ENCODE results near the gene BIRC2. TPM values are rescaled to one million over a fixed set of nuclear protein-coding genes. Genes with fewer than 3 reads are reported as not detected.

Gene BIRC2
- total RNA-seq, 2 experiments from 2014 or later = 107 to 109 TPM

DNA sequence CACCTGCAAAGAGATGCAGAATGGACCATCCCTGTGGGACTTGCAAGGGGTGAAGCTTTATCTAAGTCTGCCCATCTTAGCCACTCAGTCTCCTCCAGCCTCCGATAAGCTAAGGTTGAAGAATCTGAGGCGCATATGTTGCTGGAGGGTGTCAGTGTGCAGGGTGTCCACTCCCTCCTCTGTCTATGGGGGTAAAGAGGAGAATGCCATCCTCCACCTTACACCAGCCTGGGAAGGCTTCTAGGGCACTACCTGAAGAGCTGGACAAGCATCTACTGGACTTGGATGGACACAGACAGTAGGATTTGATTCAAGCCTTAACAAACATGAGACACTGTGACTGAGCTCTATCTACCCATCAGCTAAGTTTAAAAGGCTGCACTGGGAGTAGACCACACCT, 59.1 kb downstream of the BIRC2 start:
- peaks cover 53% of the 10 kb centered on the region for H3K36me3 ChIP-seq (ENCODE audit: insufficient read depth, low read length)
- ATAC-seq (ENCODE audit: poor library complexity) (no peak), DNase-seq (no peak)
- Mint-ChIP-seq H3K36me3 (ENCODE audit: low read depth) (peaks cover 84% of the 10 kb centered on the region), H3K27ac (peak overlapping the region; percentile 73), H3K27me3 (no peaks in the 10 kb centered on the region), H3K9me3 (no peaks in the 10 kb centered on the region), H3K4me1 (ENCODE audit: low read depth) (peaks cover 84% of the 10 kb centered on the region), H3K4me3 (no peak overlapping the region)
- no peaks in the 10 kb centered on the region for H3K27me3 ChIP-seq (ENCODE audit: control insufficient read depth in 1 of 2, insufficient read depth in 2 of 2, low read length in 2 of 2)
- no peaks in the 10 kb centered on the region for H3K9me3 ChIP-seq (ENCODE audit: control insufficient read depth in 1 of 2, insufficient read depth in 1 of 2, low read length in 2 of 2)
- H3K27ac ChIP-seq (ENCODE audit: low read depth in 1 of 2, low read length in 2 of 2) = no peak overlapping the region
- POLR2A ChIA-PET = interaction anchor here (1.1 to 2.9 kb wide), 3 partner anchors 15 to 46 kb away, joined by 3 to 8 read pairs (median 3); no protein-coding TSS in a partner anchor
- CTCF ChIA-PET = interaction anchor here (0.6 to 1.0 kb wide), 2 partner anchors 10 to 16 kb away, joined by 3 read pairs; no protein-coding TSS in a partner anchor
- TF ChIP-seq, protein P1, sequence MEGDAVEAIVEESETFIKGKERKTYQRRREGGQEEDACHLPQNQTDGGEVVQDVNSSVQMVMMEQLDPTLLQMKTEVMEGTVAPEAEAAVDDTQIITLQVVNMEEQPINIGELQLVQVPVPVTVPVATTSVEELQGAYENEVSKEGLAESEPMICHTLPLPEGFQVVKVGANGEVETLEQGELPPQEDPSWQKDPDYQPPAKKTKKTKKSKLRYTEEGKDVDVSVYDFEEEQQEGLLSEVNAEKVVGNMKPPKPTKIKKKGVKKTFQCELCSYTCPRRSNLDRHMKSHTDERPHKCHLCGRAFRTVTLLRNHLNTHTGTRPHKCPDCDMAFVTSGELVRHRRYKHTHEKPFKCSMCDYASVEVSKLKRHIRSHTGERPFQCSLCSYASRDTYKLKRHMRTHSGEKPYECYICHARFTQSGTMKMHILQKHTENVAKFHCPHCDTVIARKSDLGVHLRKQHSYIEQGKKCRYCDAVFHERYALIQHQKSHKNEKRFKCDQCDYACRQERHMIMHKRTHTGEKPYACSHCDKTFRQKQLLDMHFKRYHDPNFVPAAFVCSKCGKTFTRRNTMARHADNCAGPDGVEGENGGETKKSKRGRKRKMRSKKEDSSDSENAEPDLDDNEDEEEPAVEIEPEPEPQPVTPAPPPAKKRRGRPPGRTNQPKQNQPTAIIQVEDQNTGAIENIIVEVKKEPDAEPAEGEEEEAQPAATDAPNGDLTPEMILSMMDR (IDR thresholded peaks at IDR 0.05) = no peak
- no peak overlapping the region for H3K4me3 ChIP-seq (ENCODE audit: low read length)
- H3K4me1 ChIP-seq (ENCODE audit: insufficient read depth, low read length) = peaks cover 58% of the 10 kb centered on the region
- intact Hi-C loops (cut with DNase I, micrococcal nuclease) = loop anchor here in 1 of 2 experiments (2.0 kb wide), 1 partner anchor 15 kb away; no protein-coding TSS in a partner anchor

DNA sequence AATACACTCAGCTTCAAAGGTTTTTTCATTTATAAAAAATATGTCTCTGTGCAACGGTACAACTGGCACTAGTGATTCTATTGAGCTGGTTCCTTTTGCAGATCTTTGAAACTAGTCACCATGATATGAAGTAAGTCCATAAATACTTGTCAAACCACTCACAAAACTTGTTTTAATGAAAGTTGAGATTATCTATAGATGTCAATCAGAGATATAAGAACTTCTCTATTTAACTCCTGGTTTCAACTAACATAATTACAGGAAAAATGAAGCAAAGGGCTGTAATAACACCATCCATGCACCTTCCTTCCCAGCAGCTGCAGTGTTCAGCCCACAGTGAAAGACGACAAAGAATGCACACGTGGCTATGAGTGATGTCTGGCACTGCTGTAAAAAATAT, 60.9 kb downstream of the BIRC2 start:
- Histone ChIP-seq H3K4me3 (ENCODE audit: low read length) (no peak overlapping the region), H3K36me3 (ENCODE audit: insufficient read depth, low read length) (peaks cover 41% of the 10 kb centered on the region), H3K9me3 (ENCODE audit: control insufficient read depth in 1 of 2, insufficient read depth in 1 of 2, low read length in 2 of 2) (no peaks in the 10 kb centered on the region), H3K27me3 (ENCODE audit: control insufficient read depth in 1 of 2, insufficient read depth in 2 of 2, low read length in 2 of 2) (no peaks in the 10 kb centered on the region), H3K4me1 (ENCODE audit: insufficient read depth, low read length) (peaks cover 65% of the 10 kb centered on the region), H3K27ac (ENCODE audit: low read depth in 1 of 2, low read length in 2 of 2) (no peak overlapping the region)
- CTCF ChIA-PET = interaction anchor here (1.2 to 2.0 kb wide), 3 partner anchors 8 to 44 kb away, joined by 4 to 8 read pairs (median 4); no protein-coding TSS in a partner anchor
- TF ChIP-seq, protein P1 (IDR thresholded peaks at IDR 0.05) = no peak
- POLR2A ChIA-PET = interaction anchor here (0.6 to 2.9 kb wide), 3 partner anchors 15 to 47 kb away, joined by 3 to 8 read pairs (median 4); no protein-coding TSS in a partner anchor
- DNase-seq = no peak
- ATAC-seq (ENCODE audit: poor library complexity) = no peak
- H3K4me3 Mint-ChIP-seq = peak overlapping the region; percentile 30
- peak overlapping the region; percentile 73 for H3K27ac Mint-ChIP-seq
- peaks cover 81% of the 10 kb centered on the region for H3K4me1 Mint-ChIP-seq (ENCODE audit: low read depth)
- H3K36me3 Mint-ChIP-seq (ENCODE audit: low read depth) = peaks cover 73% of the 10 kb centered on the region
- H3K9me3 Mint-ChIP-seq = no peaks in the 10 kb centered on the region
- no peaks in the 10 kb centered on the region for H3K27me3 Mint-ChIP-seq
- intact Hi-C loops (cut with DNase I, micrococcal nuclease) = loop anchor here in 1 of 2 experiments (2.0 kb wide), 1 partner anchor 13 kb away; no protein-coding TSS in a partner anchor

DNA sequence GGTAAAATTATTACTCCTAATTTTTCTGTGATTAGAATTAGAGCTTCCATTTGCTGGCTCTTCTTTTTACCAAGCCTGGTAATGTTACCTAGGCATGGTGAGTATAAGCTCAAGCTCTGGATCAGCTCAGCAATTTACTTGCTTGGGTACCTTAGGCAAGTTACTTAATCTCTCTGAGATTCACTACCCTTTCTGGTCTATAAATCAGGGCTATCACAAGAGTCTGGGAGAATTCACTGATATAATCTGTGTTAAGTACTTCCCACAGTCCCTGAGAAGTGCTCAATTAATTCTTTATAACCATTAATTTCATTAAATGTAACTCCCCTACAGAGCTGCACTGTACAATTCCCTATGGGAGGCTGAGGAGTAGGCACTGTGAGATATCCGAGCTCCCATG, 61.3 kb downstream of the BIRC2 start:
- DNase-seq (no peak), ATAC-seq (ENCODE audit: poor library complexity) (no peak)
- Histone ChIP-seq H3K36me3 (ENCODE audit: insufficient read depth, low read length) (peaks cover 44% of the 10 kb centered on the region), H3K4me1 (ENCODE audit: insufficient read depth, low read length) (peaks cover 65% of the 10 kb centered on the region), H3K9me3 (ENCODE audit: control insufficient read depth in 1 of 2, insufficient read depth in 1 of 2, low read length in 2 of 2) (no peaks in the 10 kb centered on the region), H3K27me3 (ENCODE audit: control insufficient read depth in 1 of 2, insufficient read depth in 2 of 2, low read length in 2 of 2) (no peaks in the 10 kb centered on the region), H3K27ac (ENCODE audit: low read depth in 1 of 2, low read length in 2 of 2) (no peak overlapping the region), H3K4me3 (ENCODE audit: low read length) (no peak overlapping the region)
- peaks cover 81% of the 10 kb centered on the region for H3K4me1 Mint-ChIP-seq (ENCODE audit: low read depth)
- no peaks in the 10 kb centered on the region for H3K27me3 Mint-ChIP-seq
- no peaks in the 10 kb centered on the region for H3K9me3 Mint-ChIP-seq
- CTCF ChIA-PET = interaction anchor here (1.2 to 2.0 kb wide), 2 partner anchors 18 to 44 kb away, joined by 4 to 8 read pairs; no protein-coding TSS in a partner anchor
- TF ChIP-seq, protein P1 (IDR thresholded peaks at IDR 0.05) = no peak
- H3K4me3 Mint-ChIP-seq = peak overlapping the region; percentile 30
- intact Hi-C loops (cut with DNase I, micrococcal nuclease) = no loop called here
- POLR2A ChIA-PET = interaction anchor here (0.6 to 2.9 kb wide), 5 partner anchors 11 to 47 kb away, joined by 3 to 8 read pairs (median 4); no protein-coding TSS in a partner anchor
- H3K27ac Mint-ChIP-seq = peak overlapping the region; percentile 73
- peaks cover 70% of the 10 kb centered on the region for H3K36me3 Mint-ChIP-seq (ENCODE audit: low read depth)
